A673 (cell line): Measurements from ENCODE around the gene ELP4. TPM values are rescaled to one million over a fixed set of nuclear protein-coding genes. Genes with fewer than 3 reads are reported as not detected.
A peak's percentile ranks its signal among the peaks of the same experiment; 100 is the strongest.

Experiments
- BruUV-seq: library from RNA; stranded (reverse); fragments of 400-500 nt; replicated peaks from 2 replicates; lab custom pipeline; 2021; lab: Mats Ljungman, UMichigan
- CTCF ChIA-PET: fragments of 300-600 bp; sonication (Branson Sonifier 250); formaldehyde crosslinking; loops from one replicate; lab custom pipeline; 2022; ENCODE audit warnings: antibody characterized with exemption; lab: Charles Lee
- POLR2A ChIA-PET: fragments of 300-600 bp; sonication (Branson Sonifier 250); formaldehyde crosslinking; loops from one replicate; lab custom pipeline; 2022; ENCODE audit warnings: antibody characterized with exemption; ENCODE audit not compliant: low non-redundant PET; lab: Charles Lee
- DNase-seq: peaks from one replicate; pipeline ENCODE4 v3.0.0-alpha.2; 2015; ENCODE audit warnings: low spot score
- H3K27ac ChIP-seq: fragments of 200-600 bp; sonication (generic); 2 replicates; pipeline ENCODE4 v1.5.1; 2016; ENCODE audit warnings: mixed run types, low read depth, mild to moderate bottlenecking, mixed read lengths, antibody characterized with exemption, low read length; ENCODE audit not compliant: poor library complexity, severe bottlenecking
- H3K27me3 ChIP-seq: fragments of 200-600 bp; sonication (generic); replicated peaks from 2 replicates; pipeline ENCODE4 v1.6.1; 2017; ENCODE audit warnings: mixed run types, low read depth, mild to moderate bottlenecking, mixed read lengths, antibody characterized with exemption, low read length; ENCODE audit not compliant: insufficient read depth, poor library complexity
- H3K36me3 ChIP-seq: fragments of 200-600 bp; sonication (generic); 2 replicates; pipeline ENCODE4 v1.6.1; 2016; ENCODE audit warnings: mixed run types, mild to moderate bottlenecking, mixed read lengths, antibody characterized with exemption, low read length; ENCODE audit not compliant: insufficient read depth, poor library complexity, severe bottlenecking
- H3K4me1 ChIP-seq: fragments of 200-600 bp; sonication (generic); 2 replicates; pipeline ENCODE4 v1.6.1; 2017; ENCODE audit warnings: mixed run types, mild to moderate bottlenecking, mixed read lengths, antibody characterized with exemption, low read length; ENCODE audit not compliant: insufficient read depth, poor library complexity, severe bottlenecking
- H3K4me3 ChIP-seq: fragments of 200-600 bp; sonication (generic); 2 replicates; pipeline ENCODE4 v1.5.1; 2016; ENCODE audit warnings: low read depth, mixed run types, mild to moderate bottlenecking, mixed read lengths, low read length; ENCODE audit not compliant: poor library complexity, severe bottlenecking
- H3K9me3 ChIP-seq: fragments of 200-600 bp; sonication (generic); 2 replicates; pipeline ENCODE4 v1.6.1; 2016; ENCODE audit warnings: mixed run types, low read depth, mild to moderate bottlenecking, mixed read lengths, antibody characterized with exemption, low read length; ENCODE audit not compliant: poor library complexity, severe bottlenecking
- CTCF ChIP-seq: fragments of 300-800, 200-600 bp; sonication (generic); conservative IDR thresholded peaks from 2 replicates; pipeline ENCODE4 v1.5.1; 2017; ENCODE audit warnings: low read depth, mild to moderate bottlenecking, antibody characterized with exemption, low read length, moderate library complexity, mixed read lengths
- EZH2 ChIP-seq: fragments of 200-600 bp; sonication (generic); IDR thresholded peaks from 2 replicates; pipeline ENCODE4 v1.6.1; 2017; ENCODE audit warnings: borderline replicate concordance, low read depth, mild to moderate bottlenecking, mixed read lengths, antibody characterized with exemption, low read length; ENCODE audit not compliant: poor library complexity, severe bottlenecking
- intact Hi-C: fragments of 100-400 bp; cut with micrococcal nuclease; formaldehyde crosslinking; loops from one replicate; pipeline ENCODE4 v1.10.0; 2022; ENCODE audit not compliant: unreplicated experiment
- total RNA-seq: library from RNA; stranded (reverse); gene quantifications from 2 replicates; pipeline ENCODE4 v1.2.3, GENCODE V29; 2021

ELP4 gene
- total RNA-seq, 1 experiment from 2014 or later: 49.4 TPM

GRCh38 chr11:31499576-31500178, 9.9 kb upstream of the ELP4 start:
- H3K27me3 ChIP-seq: no peaks in the 10 kb centered on the region
- H3K36me3 ChIP-seq: peaks cover 12% of the 10 kb centered on the region
- no peak for DNase-seq
- no peak for TF ChIP-seq EZH2
- TF ChIP-seq CTCF: no peak
- ChIA-PET CTCF (no interaction called here), POLR2A (no interaction called here)
- peaks cover 6% of the 10 kb centered on the region for H3K9me3 ChIP-seq
- H3K4me1 ChIP-seq: peaks cover 13% of the 10 kb centered on the region
- BruUV-seq: no TSS peak
- H3K27ac ChIP-seq: no peak overlapping the region
- no peak overlapping the region for H3K4me3 ChIP-seq
- intact Hi-C loops: no loop called here

DNA sequence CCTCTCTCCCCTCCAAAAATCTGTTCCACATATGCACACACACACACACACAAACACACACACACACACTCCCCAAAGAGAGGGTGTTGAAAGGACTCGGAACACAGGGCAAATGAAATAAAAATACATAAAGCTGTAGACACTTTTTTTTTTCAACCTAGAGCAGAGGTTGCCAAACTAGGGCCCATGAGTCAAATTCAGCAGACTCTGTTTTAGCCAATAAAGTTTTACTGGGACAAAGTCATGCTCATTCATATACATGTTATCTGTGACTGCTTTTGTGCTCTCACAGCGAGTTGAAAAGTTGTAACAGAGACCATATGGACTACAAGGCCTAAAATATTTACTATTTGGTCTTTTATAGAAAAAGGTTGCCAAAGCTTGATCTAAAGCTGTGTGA, 9.0 kb upstream of the ELP4 start:
- peak; percentile 43 for DNase-seq
- CTCF ChIA-PET: no interaction called here

DNA sequence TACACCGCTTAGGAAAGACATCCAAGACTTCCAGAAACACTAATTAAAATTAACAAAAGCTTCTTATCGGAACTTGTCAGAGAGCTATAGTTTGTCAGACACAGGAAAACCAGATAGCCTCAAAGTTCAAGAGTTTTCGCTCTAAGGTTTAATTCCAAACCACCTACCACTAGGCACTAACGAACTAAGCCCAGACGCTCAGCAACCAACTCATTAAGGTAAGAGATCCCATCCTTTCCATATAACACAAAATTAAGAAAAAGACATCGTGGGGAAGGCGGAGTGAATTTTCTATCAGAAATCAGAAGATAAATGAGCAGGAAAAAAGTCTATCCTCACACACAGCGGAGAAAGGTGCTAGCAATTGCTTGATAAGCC, 527 bp upstream of the ELP4 start:
- CTCF ChIA-PET: no interaction called here
- DNase-seq: no peak
- BruUV-seq: no TSS peak
- Histone ChIP-seq H3K9me3 (no peaks in the 10 kb centered on the region), H3K36me3 (peaks cover 12% of the 10 kb centered on the region), H3K27me3 (no peaks in the 10 kb centered on the region), H3K27ac (peak overlapping the region; percentile 82), H3K4me1 (peaks cover 24% of the 10 kb centered on the region), H3K4me3 (peak overlapping the region; percentile 61)
- POLR2A ChIA-PET: interaction anchor here (0.5 kb wide), 1 partner anchor 131 kb away, joined by 3 read pairs; no protein-coding TSS in a partner anchor
- intact Hi-C loops: loop anchor here (2.0 kb wide), 1 partner anchor 302 kb away; the partner anchor contains the start of gene PAX6
- TF ChIP-seq EZH2 (no peak), CTCF (no peak)

More for the DNA sequence above, 9.0 kb upstream of the ELP4 start:
- TF ChIP-seq EZH2 (no peak), CTCF (no peak)
- no TSS peak for BruUV-seq
- POLR2A ChIA-PET: no interaction called here
- H3K36me3 ChIP-seq: peaks cover 18% of the 10 kb centered on the region
- peaks cover 2% of the 10 kb centered on the region for H3K9me3 ChIP-seq
- no peak overlapping the region for H3K4me3 ChIP-seq
- intact Hi-C loops: no loop called here
- peaks cover 13% of the 10 kb centered on the region for H3K4me1 ChIP-seq
- H3K27me3 ChIP-seq: no peaks in the 10 kb centered on the region
- H3K27ac ChIP-seq: no peak overlapping the region
